GM23338 (cell line): ENCODE results near the gene ARHGAP9. TPM values are rescaled to one million over a fixed set of nuclear protein-coding genes. Genes with fewer than 3 reads are reported as not detected.

ENCODE experiments used
- ATAC-seq: fragments of 200-7000 bp; cut with Tn5 transposase; 3 replicates; pipeline ENCODE4 v1.9.1; 2020
- DNase-seq: peaks from one replicate; pipeline ENCODE4 v3.0.0-alpha.2; 2015; ENCODE audit warnings: low spot score
- H2AFZ ChIP-seq: fragments of 200-600 bp; sonication (generic); 2 replicates; pipeline ENCODE4 v1.8.0; 2016; ENCODE audit warnings: antibody characterized with exemption, mild to moderate bottlenecking, moderate library complexity
- H3F3A ChIP-seq: fragments of 200-600 bp; sonication (generic); replicated peaks from 2 replicates; pipeline ENCODE4 v1.8.0; 2017; ENCODE audit warnings: antibody characterized with exemption, mixed run types, low read depth
- H3K27ac ChIP-seq: fragments of 200-600 bp; sonication (generic); 2 replicates; pipeline ENCODE4 v1.6.1; 2016; ENCODE audit warnings: low read depth
- H3K27me3 ChIP-seq: fragments of 200-600 bp; sonication (generic); 2 replicates; pipeline ENCODE4 v1.8.0; 2016; ENCODE audit warnings: mild to moderate bottlenecking, mixed run types, moderate library complexity; ENCODE audit not compliant: insufficient read depth
- H3K36me3 ChIP-seq: fragments of 200-600 bp; sonication (generic); 2 replicates; pipeline ENCODE4 v1.8.0; 2016; ENCODE audit warnings: mild to moderate bottlenecking; ENCODE audit not compliant: insufficient read depth
- H3K4me1 ChIP-seq: fragments of 200-600 bp; sonication (generic); 2 replicates; pipeline ENCODE4 v1.8.0; 2016; ENCODE audit warnings: mild to moderate bottlenecking, moderate library complexity; ENCODE audit not compliant: insufficient read depth
- H3K4me2 ChIP-seq: fragments of 200-600 bp; sonication (generic); 2 replicates; pipeline ENCODE4 v1.7.1; 2017; ENCODE audit warnings: mixed run types
- H3K4me3 ChIP-seq: fragments of 200-600 bp; sonication (generic); 2 replicates; pipeline ENCODE4 v1.6.1; 2016; ENCODE audit warnings: mixed run types
- H3K79me2 ChIP-seq: fragments of 200-600 bp; sonication (generic); replicated peaks from 2 replicates; pipeline ENCODE4 v1.8.0; 2017; ENCODE audit warnings: mild to moderate bottlenecking; ENCODE audit not compliant: insufficient read depth
- H3K9me2 ChIP-seq: fragments of 200-600 bp; sonication (generic); 2 replicates; pipeline ENCODE4 v1.8.0; 2017; ENCODE audit not compliant: insufficient read depth
- H4K20me1 ChIP-seq: fragments of 200-600 bp; sonication (generic); replicated peaks from 2 replicates; pipeline ENCODE4 v1.8.0; 2017; ENCODE audit warnings: mild to moderate bottlenecking; ENCODE audit not compliant: insufficient read depth
- H3K27ac Mint-ChIP-seq: 2 replicates; pipeline ENCODE4 v1.8.0; 2020; ENCODE audit warnings: inconsistent platforms, mild to moderate bottlenecking, moderate library complexity, mixed read lengths
- H3K27me3 Mint-ChIP-seq: 3 replicates; pipeline ENCODE4 v1.8.0; 2022; ENCODE audit warnings: low read depth, mild to moderate bottlenecking, moderate library complexity, mixed read lengths, inconsistent platforms; ENCODE audit not compliant: insufficient read depth, poor library complexity
- H3K36me3 Mint-ChIP-seq: 3 replicates; pipeline ENCODE4 v1.8.0; 2021; ENCODE audit warnings: low read depth, mild to moderate bottlenecking, inconsistent platforms, moderate library complexity, mixed read lengths
- H3K4me1 Mint-ChIP-seq: 3 replicates; pipeline ENCODE4 v1.8.0; 2020; ENCODE audit warnings: mild to moderate bottlenecking, inconsistent platforms, mixed read lengths
- H3K4me3 Mint-ChIP-seq: 3 replicates; pipeline ENCODE4 v1.8.0; 2021; ENCODE audit warnings: moderate library complexity, mild to moderate bottlenecking, inconsistent platforms, mixed read lengths
- H3K9me3 Mint-ChIP-seq: 3 replicates; pipeline ENCODE4 v1.8.0; 2020; ENCODE audit warnings: moderate library complexity, mild to moderate bottlenecking, inconsistent platforms, mixed read lengths
- CREB1 ChIP-seq: fragments of 250-450 bp; sonication (Bioruptor Pico); IDR thresholded peaks from 2 replicates; pipeline ENCODE4 v1.5.0; 2020; ENCODE audit warnings: low read depth, mild to moderate bottlenecking, moderate library complexity
- CTCF ChIP-seq, 2 experiments: fragments of 200-600 bp in 1 of 2; sonication (generic) in 1 of 2; conservative IDR thresholded peaks; 2 replicates each; pipeline versions ENCODE4 v1.5.1 to v1.6.1; 2016 to 2017; ENCODE audit warnings: antibody characterized with exemption in 2 of 2, low read depth in 2 of 2, mild to moderate bottlenecking in 2 of 2, moderate library complexity in 1 of 2
- ETS1 ChIP-seq: IDR thresholded peaks from 2 replicates; pipeline ENCODE4 v1.6.1; 2016; ENCODE audit warnings: antibody characterized with exemption
- EZH2 ChIP-seq: fragments of 200-600 bp; sonication (generic); IDR thresholded peaks from one replicate; pipeline ENCODE4 v1.8.0; 2017; ENCODE audit warnings: antibody characterized with exemption, mild to moderate bottlenecking, low read depth; ENCODE audit not compliant: unreplicated experiment
- JUNB ChIP-seq: IDR thresholded peaks from one replicate; pipeline ENCODE4 v1.6.1; 2016; ENCODE audit warnings: antibody characterized with exemption; ENCODE audit not compliant: unreplicated experiment
- NANOG ChIP-seq: IDR thresholded peaks from 2 replicates; pipeline ENCODE4 v1.6.1; 2016; ENCODE audit warnings: antibody characterized with exemption, borderline replicate concordance
- REST ChIP-seq: IDR thresholded peaks from one replicate; pipeline ENCODE4 v1.6.1; 2018; ENCODE audit warnings: antibody characterized with exemption; ENCODE audit not compliant: unreplicated experiment
- STAT1 ChIP-seq: IDR thresholded peaks from one replicate; pipeline ENCODE4 v1.6.1; 2016; ENCODE audit warnings: antibody characterized with exemption; ENCODE audit not compliant: unreplicated experiment
- ZNF114 ChIP-seq: fragments of 250-450 bp; sonication (Bioruptor Pico); IDR thresholded peaks from 2 replicates; pipeline ENCODE4 v1.5.0; 2020; ENCODE audit warnings: mild to moderate bottlenecking, moderate library complexity
- polyA plus RNA-seq: library from polyadenylated mRNA; unstranded; fragments of >200 nt; fragmentation: Nextera tagmentation; extraction: Ambion mirVana; gene quantifications from 2 replicates; pipeline ENCODE4 v1.2.1, GENCODE V29; 2016
- total RNA-seq: library from RNA; depleted of rRNA; stranded (reverse); fragments of >200 nt; shearing (Covaris generic); gene quantifications from 2 replicates; pipeline ENCODE4 v1.2.3, GENCODE V29; 2014

Gene ARHGAP9
- total and polyA plus RNA-seq, 2 experiments from 2014 or later = 4.5 to 7.1 TPM

GRCh38 chr12:57439762-57440266, 39.9 kb downstream of the ARHGAP9 start (continued):
- TF ChIP-seq NANOG (no peak), ZNF114 (no peak), EZH2 (no peak), REST (no peak), STAT1 (no peak)

GRCh38 chr12:57438400-57438799, 41.3 kb downstream of the ARHGAP9 start:
- no peak overlapping the region for H3K4me2 ChIP-seq
- H3K9me2 ChIP-seq = no peaks in the 10 kb centered on the region
- Mint-ChIP-seq H3K27ac (no peak overlapping the region), H3K36me3 (peaks cover 10% of the 10 kb centered on the region), H3K27me3 (peaks cover 8% of the 10 kb centered on the region), H3K4me3 (no peak overlapping the region), H3K9me3 (peaks cover 18% of the 10 kb centered on the region), H3K4me1 (peaks cover 4% of the 10 kb centered on the region; the same call in 2 of the 3 replicates)
- H3K27ac ChIP-seq = no peak overlapping the region
- no peak overlapping the region for H2AFZ ChIP-seq
- no peak overlapping the region for H3K4me3 ChIP-seq
- no peaks in the 10 kb centered on the region for H3K36me3 ChIP-seq
- no peaks in the 10 kb centered on the region for H3K79me2 ChIP-seq
- no peaks in the 10 kb centered on the region for H3K4me1 ChIP-seq
- no peaks in the 10 kb centered on the region for H3F3A ChIP-seq
- H3K27me3 ChIP-seq = no peaks in the 10 kb centered on the region
- no peak for ATAC-seq
- no peaks in the 10 kb centered on the region for H4K20me1 ChIP-seq
- DNase-seq = no peak
- TF ChIP-seq STAT1 = no peak
- no peak for TF ChIP-seq REST
- no peak for TF ChIP-seq ETS1
- no peak for TF ChIP-seq CTCF (conservative IDR thresholded peaks at IDR 0.05; ENCODE audit: low read depth in 2 of 2)
- no peak for TF ChIP-seq CREB1 (CRISPR knock-in tag)
- no peak for TF ChIP-seq NANOG
- TF ChIP-seq ZNF114 = no peak
- TF ChIP-seq JUNB = no peak
- TF ChIP-seq EZH2 = no peak
